ENCODE measurements around the gene LRRIQ4.
A peak's percentile ranks its signal among the peaks of the same experiment; 100 is the strongest.

LRRIQ4 gene

DNA sequence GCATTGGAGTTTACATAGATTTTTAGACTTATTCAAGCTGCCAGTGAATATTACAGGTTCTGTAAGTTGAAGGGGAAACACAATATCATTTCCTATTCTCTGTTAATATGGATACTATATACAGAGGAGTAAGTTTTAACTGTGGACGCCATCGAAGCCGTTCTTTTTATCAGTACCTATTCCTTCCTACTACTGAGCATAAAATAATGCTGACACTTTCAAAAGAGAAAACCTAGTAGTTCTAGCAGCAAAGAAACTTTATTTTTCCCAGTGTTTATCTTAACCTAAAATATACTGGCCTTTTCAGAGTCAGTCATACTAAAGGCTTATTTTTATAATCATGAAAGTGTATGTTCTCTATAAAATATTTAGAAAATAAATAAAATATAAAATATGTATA is 42.8 kb downstream of the LRRIQ4 start:
- no peak for DNase-seq (ENCODE audit: low read depth in 3 of 3)

DNA sequence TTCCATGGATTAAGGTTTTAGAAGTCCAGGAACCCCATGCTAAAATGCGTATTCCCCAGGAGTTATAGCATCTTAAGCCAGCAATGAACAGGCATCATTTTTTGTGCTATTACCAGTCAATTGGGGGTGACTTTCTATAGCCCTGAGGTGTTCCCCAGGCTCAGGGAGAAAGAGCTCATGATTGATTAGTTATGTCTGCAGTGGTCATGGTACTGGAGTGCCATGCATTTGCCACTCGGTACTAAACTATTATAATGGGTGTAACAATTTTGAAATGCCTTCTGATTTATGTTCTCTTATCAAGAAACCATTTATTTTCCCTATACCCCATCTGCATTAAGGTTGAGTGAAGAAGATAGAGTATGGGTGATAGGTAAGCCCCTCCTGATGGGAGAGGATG is 45.1 kb downstream of the LRRIQ4 start:
- DNase-seq (ENCODE audit: low read depth in 3 of 3), result no peak

- DNase-seq (ENCODE audit: low read depth in 3 of 3), result no peak
Observed at GRCh38 chr3:169861871-169862270, 49.2 kb downstream of the LRRIQ4 start.

GRCh38 chr3:169863458-169863899 is 50.8 kb downstream of the LRRIQ4 start:
- DNase-seq (ENCODE audit: low read depth in 3 of 3), result peak; percentile 39 to 46 (median 43)

DNA sequence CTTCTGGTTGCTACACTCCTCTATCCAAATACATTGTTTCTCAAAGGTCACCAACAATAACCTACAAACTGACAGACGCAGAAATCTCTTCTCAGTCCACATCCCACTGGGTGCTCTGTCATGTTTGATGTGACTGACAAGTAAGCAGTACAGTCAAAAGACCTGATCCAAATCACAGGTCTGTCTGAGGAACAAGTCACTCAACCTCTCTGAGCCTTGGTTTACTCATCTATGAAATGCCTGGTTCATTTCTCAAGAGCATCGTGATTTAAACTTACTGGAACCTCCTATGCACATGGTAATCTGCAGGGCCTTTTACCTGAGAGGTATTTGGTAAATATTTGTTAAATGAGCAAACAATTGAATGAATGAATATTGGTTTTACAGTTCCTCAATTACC is 51.6 kb downstream of the LRRIQ4 start:
- DNase-seq (ENCODE audit: low read depth in 3 of 3), result no peak

GRCh38 chr3:169865176-169865767 is 52.6 kb downstream of the LRRIQ4 start:
- DNase-seq (ENCODE audit: low read depth in 3 of 3), result peak in 1 of 3 donors; percentile 4

GRCh38 chr3:169867584-169868210 is 55.0 kb downstream of the LRRIQ4 start:
- no peak for DNase-seq (ENCODE audit: low read depth in 3 of 3)

- DNase-seq (ENCODE audit: low read depth in 3 of 3), result no peak
Observed at GRCh38 chr3:169868369-169868768, 55.7 kb downstream of the LRRIQ4 start.

DNA sequence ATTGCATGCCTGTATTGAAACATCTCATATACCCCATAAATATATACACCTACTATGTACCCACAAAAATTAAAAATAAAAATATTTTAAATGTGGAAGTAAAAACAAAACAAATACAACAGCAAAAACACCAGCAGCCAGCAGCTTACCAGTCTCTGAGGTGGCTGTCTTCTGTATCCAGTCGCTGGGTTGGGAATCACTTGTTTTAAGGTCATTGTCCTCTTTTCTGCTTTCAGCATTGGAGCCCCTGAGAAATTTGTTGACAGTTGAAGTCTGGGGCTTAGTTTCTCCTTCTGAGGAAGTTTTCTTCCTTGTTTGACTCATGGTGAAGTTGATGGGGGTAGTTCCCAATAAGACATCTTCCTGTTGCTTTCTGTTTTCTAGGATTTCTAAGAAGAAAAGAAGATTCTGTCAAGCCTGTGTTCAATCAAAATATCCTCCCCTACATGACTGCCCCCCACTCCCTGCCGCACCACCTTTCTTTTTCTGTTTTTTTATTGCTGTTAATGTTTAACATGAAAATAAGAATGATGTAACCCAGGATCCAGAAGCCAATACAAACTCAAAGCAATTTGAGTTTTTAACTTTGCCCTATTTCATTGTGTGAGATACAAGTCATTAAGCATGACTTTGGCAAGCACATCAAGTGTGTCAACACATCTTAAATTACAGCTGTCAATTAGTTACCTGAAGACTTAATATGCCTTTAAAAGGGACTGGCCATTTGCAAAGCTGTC is 57.0 kb downstream of the LRRIQ4 start, which contains the start of gene LRRC31:
LRRC31 (minus strand) TSS at position 452 of the 737 bp plus-strand sequence; CDS start at position 324, 128 bp downstream.
- no peak for DNase-seq (ENCODE audit: low read depth in 3 of 3)

GRCh38 chr3:169871129-169871886 is 58.6 kb downstream of the LRRIQ4 start:
- DNase-seq (ENCODE audit: low read depth in 3 of 3), result no peak

DNA sequence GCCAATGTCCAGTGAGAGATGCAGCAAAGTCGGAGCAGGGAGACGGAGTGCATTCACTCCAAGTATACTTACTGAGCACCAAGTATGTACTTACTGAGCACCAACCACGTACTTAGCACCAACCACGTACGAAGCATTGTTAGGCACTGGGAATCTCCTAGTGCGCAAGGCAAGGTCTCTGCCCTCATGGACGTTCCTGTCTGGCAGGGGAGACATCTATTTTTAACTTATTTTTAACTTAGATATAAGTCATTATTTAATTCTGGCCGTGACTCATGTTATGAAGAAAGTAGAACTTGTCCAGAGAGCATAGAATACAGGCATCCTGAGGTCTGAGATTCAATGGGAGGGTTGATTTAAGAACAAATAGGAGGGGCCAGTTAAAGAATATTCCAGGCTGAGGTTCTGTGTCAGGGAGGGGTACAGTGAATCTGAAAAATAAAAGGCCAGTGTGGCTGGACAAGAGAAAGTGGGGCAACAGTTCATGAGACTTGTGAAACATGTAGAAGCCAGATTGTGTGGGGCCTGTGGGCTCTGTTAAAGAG is 66.4 kb downstream of the LRRIQ4 start:
- no peak for DNase-seq (ENCODE audit: low read depth in 3 of 3)

- DNase-seq (ENCODE audit: low read depth in 3 of 3), result no peak
Observed at GRCh38 chr3:169879845-169880575, 67.3 kb downstream of the LRRIQ4 start.

DNA sequence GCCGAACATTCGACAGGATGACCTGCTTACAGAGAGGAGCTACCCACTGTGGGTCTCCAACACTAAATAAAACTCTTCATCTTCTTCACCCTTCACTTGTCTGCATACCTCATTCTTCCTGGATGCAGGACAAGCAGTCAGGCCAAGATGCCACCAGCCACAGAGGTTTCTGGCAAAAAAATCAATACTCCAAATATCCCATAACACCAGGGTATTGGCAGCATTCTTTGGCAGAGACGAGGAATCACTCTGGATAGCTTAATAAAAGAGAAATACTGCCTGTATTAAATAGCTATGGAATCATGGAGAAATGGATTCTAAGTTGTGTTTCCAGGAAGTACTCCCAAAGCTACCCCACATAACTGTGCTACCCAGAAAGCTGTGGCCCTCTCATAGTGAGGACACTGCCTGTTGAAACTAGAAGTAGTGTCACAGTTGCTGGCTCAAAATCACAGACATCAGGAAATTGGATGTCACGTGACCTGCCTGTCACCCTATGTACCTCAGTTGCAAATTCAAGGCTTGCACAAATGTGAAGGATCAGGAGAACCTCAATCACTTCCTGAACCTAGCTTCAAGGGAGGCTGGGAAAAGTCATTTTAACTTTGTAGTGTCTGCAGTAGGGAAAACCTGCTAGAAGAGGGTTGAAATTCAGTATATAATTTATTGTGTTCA is 68.0 kb downstream of the LRRIQ4 start:
- DNase-seq (ENCODE audit: low read depth in 3 of 3), result no peak

- DNase-seq (ENCODE audit: low read depth in 3 of 3), result no peak
Observed at GRCh38 chr3:169886671-169887070, 74.0 kb downstream of the LRRIQ4 start.

Measured in stimulated activated CD4-positive, alpha-beta T cell treated with anti-CD3 and anti-CD28 coated beads, TNF-alpha, amount 100 ng/mL, for 48 hours (primary cell).